KMS-11 (cell line): ENCODE data around the gene CRYBB2.

Source experiments
- H2AFZ ChIP-seq: fragments of 200-600 bp; sonication (generic); 2 replicates; pipeline ENCODE4 v1.6.1; 2016; ENCODE audit warnings: antibody characterized with exemption, mixed run types, low read depth
- H3K27ac ChIP-seq: fragments of 200-600 bp; sonication (generic); 2 replicates; pipeline ENCODE4 v1.6.1; 2016; ENCODE audit warnings: mild to moderate bottlenecking, mixed run types
- H3K27me3 ChIP-seq: fragments of 200-600 bp; sonication (generic); 2 replicates; pipeline ENCODE4 v1.6.1; 2017; ENCODE audit warnings: mild to moderate bottlenecking, low read depth, mixed run types, moderate library complexity; ENCODE audit not compliant: insufficient read depth
- H3K36me3 ChIP-seq: fragments of 200-600 bp; sonication (generic); 2 replicates; pipeline ENCODE4 v1.6.1; 2017; ENCODE audit warnings: mild to moderate bottlenecking, mixed run types; ENCODE audit not compliant: insufficient read depth
- H3K4me1 ChIP-seq: fragments of 200-600 bp; sonication (generic); 2 replicates; pipeline ENCODE4 v1.6.1; 2016; ENCODE audit warnings: mild to moderate bottlenecking, low read depth, mixed run types; ENCODE audit not compliant: poor library complexity, severe bottlenecking
- H3K4me2 ChIP-seq: fragments of 200-600 bp; sonication (generic); 2 replicates; pipeline ENCODE4 v1.7.0; 2016; ENCODE audit warnings: mild to moderate bottlenecking, mixed run types
- H3K4me3 ChIP-seq: fragments of 200-600 bp; sonication (generic); IDR thresholded peaks from 2 replicates; pipeline ENCODE4 v1.6.1; 2017; ENCODE audit warnings: low read depth, low read length, mixed read lengths; ENCODE audit not compliant: insufficient read depth
- H3K79me2 ChIP-seq: fragments of 200-600 bp; sonication (generic); 2 replicates; pipeline ENCODE4 v1.6.1; 2016; ENCODE audit warnings: low read depth, mixed run types; ENCODE audit not compliant: insufficient read depth
- H3K9ac ChIP-seq: fragments of 200-600 bp; sonication (generic); 2 replicates; pipeline ENCODE4 v1.6.1; 2016; ENCODE audit warnings: mild to moderate bottlenecking, mixed run types
- H4K20me1 ChIP-seq: fragments of 200-600 bp; sonication (generic); 2 replicates; pipeline ENCODE4 v1.6.1; 2016; ENCODE audit warnings: mild to moderate bottlenecking, mixed run types; ENCODE audit not compliant: insufficient read depth
- TF ChIP-seq, protein P1 (sequence below): fragments of 200-600 bp; sonication (generic); conservative IDR thresholded peaks from 2 replicates; pipeline ENCODE4 v1.6.1; 2017; ENCODE audit warnings: low read depth, mild to moderate bottlenecking, antibody characterized with exemption, low read length, moderate library complexity, mixed read lengths

The CRYBB2 gene

GRCh38 chr22:25193548-25193947 is 25.9 kb upstream of the CRYBB2 start:
- Histone ChIP-seq H4K20me1 (no peaks in the 10 kb centered on the region), H3K27ac (no peak overlapping the region), H3K79me2 (no peaks in the 10 kb centered on the region), H2AFZ (no peak overlapping the region), H3K4me1 (no peaks in the 10 kb centered on the region), H3K9ac (no peak overlapping the region), H3K4me3 (no peak overlapping the region), H3K27me3 (no peaks in the 10 kb centered on the region), H3K36me3 (no peaks in the 10 kb centered on the region), H3K4me2 (no peak overlapping the region)
- TF ChIP-seq, protein P1, sequence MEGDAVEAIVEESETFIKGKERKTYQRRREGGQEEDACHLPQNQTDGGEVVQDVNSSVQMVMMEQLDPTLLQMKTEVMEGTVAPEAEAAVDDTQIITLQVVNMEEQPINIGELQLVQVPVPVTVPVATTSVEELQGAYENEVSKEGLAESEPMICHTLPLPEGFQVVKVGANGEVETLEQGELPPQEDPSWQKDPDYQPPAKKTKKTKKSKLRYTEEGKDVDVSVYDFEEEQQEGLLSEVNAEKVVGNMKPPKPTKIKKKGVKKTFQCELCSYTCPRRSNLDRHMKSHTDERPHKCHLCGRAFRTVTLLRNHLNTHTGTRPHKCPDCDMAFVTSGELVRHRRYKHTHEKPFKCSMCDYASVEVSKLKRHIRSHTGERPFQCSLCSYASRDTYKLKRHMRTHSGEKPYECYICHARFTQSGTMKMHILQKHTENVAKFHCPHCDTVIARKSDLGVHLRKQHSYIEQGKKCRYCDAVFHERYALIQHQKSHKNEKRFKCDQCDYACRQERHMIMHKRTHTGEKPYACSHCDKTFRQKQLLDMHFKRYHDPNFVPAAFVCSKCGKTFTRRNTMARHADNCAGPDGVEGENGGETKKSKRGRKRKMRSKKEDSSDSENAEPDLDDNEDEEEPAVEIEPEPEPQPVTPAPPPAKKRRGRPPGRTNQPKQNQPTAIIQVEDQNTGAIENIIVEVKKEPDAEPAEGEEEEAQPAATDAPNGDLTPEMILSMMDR = no peak

GRCh38 chr22:25196326-25196725 is 23.1 kb upstream of the CRYBB2 start:
- Histone ChIP-seq H3K4me3 (no peak overlapping the region), H3K4me1 (no peaks in the 10 kb centered on the region), H3K27ac (no peak overlapping the region), H3K4me2 (no peak overlapping the region), H3K36me3 (no peaks in the 10 kb centered on the region), H3K9ac (no peak overlapping the region), H2AFZ (no peak overlapping the region), H4K20me1 (no peaks in the 10 kb centered on the region), H3K79me2 (no peaks in the 10 kb centered on the region), H3K27me3 (no peaks in the 10 kb centered on the region)
- TF ChIP-seq, protein P1 = no peak

DNA sequence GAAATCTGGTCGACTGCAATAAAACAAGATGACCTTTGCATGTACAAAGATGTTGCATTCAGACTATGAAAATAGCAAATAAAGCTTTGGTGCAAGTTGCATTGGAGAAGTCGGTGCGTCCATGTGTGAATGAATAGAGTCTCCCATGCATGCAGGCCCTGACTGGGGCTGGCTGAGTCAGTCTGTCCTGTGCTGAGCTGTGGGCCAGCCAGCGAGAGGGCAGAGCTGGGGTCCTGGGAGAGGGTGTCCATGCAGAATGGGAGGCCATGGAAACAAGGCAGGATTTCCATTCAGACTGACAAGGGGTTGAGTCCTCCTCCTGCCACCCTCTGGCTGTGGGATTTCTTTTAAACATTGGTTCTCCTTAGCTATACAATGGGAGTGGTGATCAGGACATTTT is 22.1 kb upstream of the CRYBB2 start:
- TF ChIP-seq, protein P1 = no peak
- Histone ChIP-seq H2AFZ (no peak overlapping the region), H3K36me3 (no peaks in the 10 kb centered on the region), H3K27me3 (no peaks in the 10 kb centered on the region), H3K4me3 (no peak overlapping the region), H3K9ac (no peak overlapping the region), H3K27ac (no peak overlapping the region), H3K79me2 (no peaks in the 10 kb centered on the region), H4K20me1 (no peaks in the 10 kb centered on the region), H3K4me2 (no peak overlapping the region), H3K4me1 (no peaks in the 10 kb centered on the region)

DNA sequence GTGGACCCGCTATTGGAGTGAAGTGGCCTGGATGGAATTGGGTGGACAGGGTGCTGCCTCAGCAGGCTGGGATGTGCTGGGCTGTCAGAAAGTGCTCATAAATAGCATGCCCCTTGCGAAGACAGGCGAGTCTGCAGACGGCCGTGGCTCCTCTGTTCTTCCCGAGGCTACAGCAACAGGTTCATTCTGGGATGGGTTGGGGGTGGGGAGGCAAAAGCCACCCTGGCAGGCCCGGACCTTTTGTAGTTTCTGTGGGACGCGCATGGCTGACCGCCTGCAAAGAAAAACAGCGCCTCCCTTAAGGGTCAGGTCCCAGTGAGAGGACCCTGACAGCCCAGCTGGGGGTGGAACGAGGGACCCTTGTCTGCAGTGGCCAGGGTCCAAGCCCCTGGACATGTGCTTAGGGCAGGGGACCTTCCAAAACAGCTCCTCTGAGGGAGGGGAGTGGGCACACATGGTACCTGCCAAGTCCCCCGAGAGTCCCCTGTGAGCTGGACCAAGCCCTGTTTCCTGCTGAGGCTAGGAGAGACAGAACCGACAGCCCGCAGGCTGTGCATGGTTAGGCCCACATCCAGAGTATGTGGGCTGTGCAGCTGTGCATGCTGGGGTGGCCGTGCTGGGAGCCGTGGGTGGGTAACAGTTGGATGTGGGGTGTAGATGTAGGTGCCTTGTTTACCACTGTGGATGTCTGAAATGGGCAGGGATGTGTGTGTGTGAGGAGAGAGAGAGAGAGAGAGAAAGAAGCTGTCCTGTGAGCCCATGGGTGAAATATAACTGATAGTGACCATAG is 19.5 kb upstream of the CRYBB2 start, which contains the start of gene CRYBB3:
Gene CRYBB3 (plus strand): TSS at position 128 of the 790 bp plus-strand sequence. CDS start 1,539 bp downstream, outside the sequence.
- H3K4me3 ChIP-seq = no peak within 1 kb of the TSS
- TF ChIP-seq, protein P1 = no peak
- H3K4me1 ChIP-seq = no peaks in the 10 kb centered on the region
- H3K9ac ChIP-seq = no peak within 1 kb of the TSS
- no peaks in the 10 kb centered on the region for H3K27me3 ChIP-seq
- H3K79me2 ChIP-seq = no peaks in the 10 kb centered on the region
- no peak within 1 kb of the TSS for H3K4me2 ChIP-seq
- H3K36me3 ChIP-seq = no peaks in the 10 kb centered on the region
- H4K20me1 ChIP-seq = no peaks in the 10 kb centered on the region
- no peak within 1 kb of the TSS for H3K27ac ChIP-seq
- no peak within 1 kb of the TSS for H2AFZ ChIP-seq
